Esophagus squamous epithelium (tissue), 5 donors: Measurements from ENCODE around the gene UMODL1. TPM values are rescaled to one million over a fixed set of nuclear protein-coding genes. Genes with fewer than 3 reads are reported as not detected.

Source experiments
- DNase-seq: peaks from one replicate; lab custom pipeline; 2025; lab: John Stamatoyannopoulos, UW
- H3K27ac ChIP-seq, 4 donors: fragments of 200-600 bp; sonication (generic); one replicate each; pipeline ENCODE4 v1.5.1; 2016 to 2019; ENCODE audit warnings: mild to moderate bottlenecking in 1 of 4
- H3K27me3 ChIP-seq, 4 donors: fragments of 200-600 bp; sonication (generic); 1 replicate in 3 of 4; 2 replicates in 1 of 4; pipeline versions ENCODE4 v1.5.1 to v1.6.0; 2017 to 2021; ENCODE audit warnings: antibody characterized with exemption in 1 of 4
- H3K36me3 ChIP-seq, 3 donors: fragments of 200-600 bp; sonication (generic); one replicate each; pipeline ENCODE4 v1.5.1; 2016 to 2019
- H3K4me1 ChIP-seq, 3 donors: fragments of 200-600 bp; sonication (generic); one replicate each; pipeline ENCODE4 v1.5.1; 2017 to 2019
- H3K4me3 ChIP-seq, 4 donors: fragments of 200-600 bp; sonication (generic); 1 replicate in 3 of 4; 2 replicates in 1 of 4; pipeline ENCODE4 v1.5.1; 2016 to 2019; ENCODE audit warnings: mild to moderate bottlenecking in 2 of 4, moderate library complexity in 1 of 4
- H3K9me3 ChIP-seq, 3 donors: fragments of 200-600 bp; sonication (generic); one replicate each; pipeline ENCODE4 v1.5.1; 2016 to 2019
- POLR2A ChIP-seq, 4 donors: fragments of 450-650 bp; IDR thresholded peaks; one replicate each; pipeline ENCODE4 v1.6.1; 2017; ENCODE audit warnings: antibody characterized with exemption in 4 of 4, mild to moderate bottlenecking in 4 of 4, moderate library complexity in 3 of 4
- WGBS, 2 donors: methylation state at CpG; one replicate each; pipeline ENCODE4 v1.1.5; 2018; 5-methylcytosine and 5-hydroxymethylcytosine counted together
- intact Hi-C: fragments of 100-400 bp; cut with DNase I; formaldehyde crosslinking; loops from one replicate; pipeline ENCODE4 v1.15.0; 2022
- total RNA-seq, 4 donors: library from RNA; depleted of rRNA; stranded (reverse); fragments of >200 nt; gene quantifications; one replicate each; pipeline ENCODE4 v1.1.0, GENCODE V29; 2016
- TF ChIP-seq, protein P1 (sequence below), 6 experiments: fragments of 450-650 bp in 4 of 6; fragments of 200-600 bp in 2 of 6; sonication (generic) in 2 of 6; IDR thresholded peaks; one replicate each; pipeline ENCODE4 v1.5.1; 2016 to 2019; ENCODE audit warnings: antibody characterized with exemption in 6 of 6, mild to moderate bottlenecking in 4 of 6, moderate library complexity in 4 of 6
- donor health status: DM: yes; HTN: yes; CAD: no.

The UMODL1 gene
- total RNA-seq, 4 donors from 2014 or later: not detected

DNA sequence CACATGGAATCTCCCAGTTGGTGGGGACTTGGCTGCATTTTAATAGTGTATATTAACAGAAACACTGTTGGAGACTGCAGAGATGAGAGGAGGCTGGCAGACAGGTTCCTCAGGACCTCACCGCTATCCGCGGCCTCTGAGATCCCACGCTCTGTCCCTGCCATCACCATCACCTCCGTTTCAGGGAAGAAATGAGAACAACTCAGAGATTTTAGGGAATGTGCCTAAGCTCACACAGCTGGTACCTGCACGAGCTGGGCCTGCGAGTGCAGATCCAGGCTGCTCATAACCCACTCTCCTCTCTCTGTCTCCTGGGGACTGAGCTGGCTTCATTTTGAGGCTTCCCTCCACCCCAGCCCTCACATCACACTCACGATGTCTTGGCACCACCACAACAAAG, 62.0 kb downstream of the UMODL1 start:
- no peaks in the 10 kb centered on the region for H3K9me3 ChIP-seq
- no peak overlapping the region for H3K27ac ChIP-seq
- TF ChIP-seq, protein P1, sequence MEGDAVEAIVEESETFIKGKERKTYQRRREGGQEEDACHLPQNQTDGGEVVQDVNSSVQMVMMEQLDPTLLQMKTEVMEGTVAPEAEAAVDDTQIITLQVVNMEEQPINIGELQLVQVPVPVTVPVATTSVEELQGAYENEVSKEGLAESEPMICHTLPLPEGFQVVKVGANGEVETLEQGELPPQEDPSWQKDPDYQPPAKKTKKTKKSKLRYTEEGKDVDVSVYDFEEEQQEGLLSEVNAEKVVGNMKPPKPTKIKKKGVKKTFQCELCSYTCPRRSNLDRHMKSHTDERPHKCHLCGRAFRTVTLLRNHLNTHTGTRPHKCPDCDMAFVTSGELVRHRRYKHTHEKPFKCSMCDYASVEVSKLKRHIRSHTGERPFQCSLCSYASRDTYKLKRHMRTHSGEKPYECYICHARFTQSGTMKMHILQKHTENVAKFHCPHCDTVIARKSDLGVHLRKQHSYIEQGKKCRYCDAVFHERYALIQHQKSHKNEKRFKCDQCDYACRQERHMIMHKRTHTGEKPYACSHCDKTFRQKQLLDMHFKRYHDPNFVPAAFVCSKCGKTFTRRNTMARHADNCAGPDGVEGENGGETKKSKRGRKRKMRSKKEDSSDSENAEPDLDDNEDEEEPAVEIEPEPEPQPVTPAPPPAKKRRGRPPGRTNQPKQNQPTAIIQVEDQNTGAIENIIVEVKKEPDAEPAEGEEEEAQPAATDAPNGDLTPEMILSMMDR (IDR thresholded peaks at IDR 0.05): no peak
- TF ChIP-seq POLR2A (IDR thresholded peaks at IDR 0.05): no peak
- WGBS, 2 donors: 92 to 93% methylated on average over 7 to 8 of the region's 8 CpGs
- DNase-seq: no peak
- H3K4me1 ChIP-seq: no peaks in the 10 kb centered on the region
- no peak overlapping the region for H3K4me3 ChIP-seq
- H3K36me3 ChIP-seq: no peaks in the 10 kb centered on the region
- H3K27me3 ChIP-seq: peaks cover 0 to 19% (median 0%) of the 10 kb centered on the region in 4 donors
- intact Hi-C loops: no loop called here

DNA sequence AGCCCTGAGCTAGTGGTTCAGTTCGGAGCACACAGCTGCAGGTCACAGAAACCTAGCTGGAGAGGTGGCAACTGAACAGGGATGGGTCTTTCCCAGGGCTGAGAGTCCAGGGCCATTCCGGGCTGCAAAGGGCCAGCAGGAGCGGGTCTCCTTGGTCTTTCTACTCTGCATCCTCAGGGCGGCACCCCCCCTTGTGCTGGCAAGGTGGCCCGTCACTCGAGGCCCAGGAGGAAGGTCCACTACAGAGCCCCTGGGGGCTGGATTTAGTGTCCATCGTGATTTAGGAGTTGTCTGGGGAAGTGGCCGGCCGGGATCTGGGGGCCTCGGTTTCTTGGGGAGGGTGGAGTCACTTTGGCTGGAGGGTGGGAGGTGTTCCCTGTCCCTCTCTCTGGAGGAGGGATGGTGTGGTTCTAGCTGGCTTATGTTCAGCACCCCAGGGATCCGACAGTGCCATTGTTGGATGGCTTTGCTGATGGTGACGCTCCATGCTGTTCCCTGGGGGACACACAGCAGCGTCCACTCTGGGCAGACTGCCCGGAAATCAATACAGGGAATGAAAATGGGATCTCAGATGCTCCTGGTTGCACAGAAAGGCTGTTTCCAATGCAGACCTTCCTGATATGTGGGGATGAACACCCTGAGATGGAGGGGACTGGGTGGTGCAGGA, 64.4 kb downstream of the UMODL1 start:
- Histone ChIP-seq H3K36me3 (no peaks in the 10 kb centered on the region), H3K9me3 (no peaks in the 10 kb centered on the region), H3K27me3 (peaks cover 0 to 15% (median 0%) of the 10 kb centered on the region in 4 donors), H3K4me3 (no peak overlapping the region), H3K27ac (no peak overlapping the region), H3K4me1 (no peaks in the 10 kb centered on the region)
- no peak for TF ChIP-seq POLR2A (IDR thresholded peaks at IDR 0.05)
- TF ChIP-seq, protein P1 (IDR thresholded peaks at IDR 0.05): no peak
- DNase-seq: no peak
- intact Hi-C loops: no loop called here
- WGBS, 2 donors: 67 to 80% methylated on average over 1 to 2 of the region's 14 CpGs

DNA sequence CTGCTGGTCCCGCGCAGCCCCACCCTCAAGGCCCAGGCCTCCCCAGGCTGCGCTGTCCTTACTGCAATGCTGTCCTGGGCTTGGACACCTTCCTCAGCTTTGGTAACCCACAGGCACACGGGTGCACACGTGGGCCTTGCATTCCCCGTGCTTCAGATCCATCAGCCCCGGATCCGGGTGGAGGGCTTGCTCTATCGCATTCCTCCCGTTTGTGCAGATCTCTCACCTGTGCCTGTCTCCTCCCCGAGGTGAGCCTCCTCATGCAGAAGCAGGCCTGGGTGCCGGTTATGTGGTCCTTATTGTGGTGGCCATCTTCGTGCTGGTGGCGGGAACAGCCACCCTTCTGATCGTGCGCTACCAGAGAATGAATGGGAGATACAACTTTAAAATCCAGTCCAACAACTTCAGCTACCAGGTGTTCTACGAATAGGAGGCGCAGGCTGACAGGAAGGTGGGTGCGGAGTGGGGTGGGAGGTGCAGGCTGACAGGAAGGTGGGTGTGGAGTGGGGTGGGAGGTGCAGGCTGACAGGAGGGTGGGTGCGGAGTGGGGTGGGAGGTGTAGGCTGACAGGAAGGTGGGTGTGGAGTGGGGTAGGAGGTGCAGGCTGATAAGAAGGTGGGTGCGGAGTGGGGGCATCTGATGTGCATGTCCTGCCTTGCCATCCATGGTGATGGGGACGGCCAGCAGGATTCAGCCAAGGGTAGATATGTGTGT, 66.2 kb downstream of the UMODL1 start:
- TF ChIP-seq, protein P1 (IDR thresholded peaks at IDR 0.05): no peak
- no peak for TF ChIP-seq POLR2A (IDR thresholded peaks at IDR 0.05)

DNA sequence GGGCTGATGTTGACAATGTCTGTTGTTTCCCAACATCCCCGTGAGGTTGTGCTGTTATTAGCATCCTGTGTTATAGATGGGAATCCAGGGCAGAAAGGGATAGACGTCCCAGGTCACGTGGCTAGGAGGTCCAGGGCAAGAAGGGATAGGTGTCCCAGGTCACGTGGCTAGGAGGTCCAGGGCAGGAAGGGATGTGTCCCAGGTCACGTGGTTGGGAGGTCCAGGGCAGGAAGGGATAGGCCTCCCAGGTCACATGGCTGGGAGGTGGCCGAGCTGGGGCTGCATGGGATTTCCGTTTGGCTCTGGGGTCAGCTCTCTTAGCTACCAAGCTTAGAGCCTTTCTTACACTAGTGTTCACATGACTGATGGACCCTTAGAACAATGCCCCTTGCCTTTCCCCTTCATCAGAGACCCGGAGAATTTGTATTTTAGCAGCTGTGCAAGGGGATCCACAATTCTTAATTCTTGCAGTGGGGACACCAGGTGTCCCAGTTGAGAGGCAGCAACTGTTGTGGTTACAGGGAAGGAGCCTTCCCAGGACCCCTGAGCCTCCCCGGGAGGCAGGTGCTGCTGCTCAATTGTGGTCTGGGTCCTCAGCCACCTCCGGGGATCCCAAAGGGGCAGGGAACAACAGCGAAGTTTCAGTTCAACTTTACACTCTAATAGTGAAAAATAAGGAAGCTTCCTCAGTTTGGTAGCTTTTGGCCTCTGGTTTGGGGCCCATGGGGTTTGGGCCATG, 69.2 kb downstream of the UMODL1 start:
- 63 to 72% methylated on average over 4 to 9 of the region's 11 CpGs for WGBS, 2 donors
- no peak for TF ChIP-seq POLR2A (IDR thresholded peaks at IDR 0.05)
- TF ChIP-seq, protein P1 (IDR thresholded peaks at IDR 0.05): no peak
- H3K4me3 ChIP-seq: no peak overlapping the region
- no peak for DNase-seq
- H3K9me3 ChIP-seq: no peaks in the 10 kb centered on the region
- H3K27me3 ChIP-seq: peaks cover 0 to 36% (median 0%) of the 10 kb centered on the region in 4 donors
- H3K36me3 ChIP-seq: no peaks in the 10 kb centered on the region
- H3K27ac ChIP-seq: no peak overlapping the region
- intact Hi-C loops: no loop called here
- H3K4me1 ChIP-seq: peaks cover 0 to under 1% (median 0%) of the 10 kb centered on the region in 3 donors

More for the DNA sequence above, 66.2 kb downstream of the UMODL1 start:
- Histone ChIP-seq H3K9me3 (no peaks in the 10 kb centered on the region), H3K36me3 (no peaks in the 10 kb centered on the region), H3K4me1 (no peaks in the 10 kb centered on the region), H3K27ac (no peak overlapping the region), H3K4me3 (no peak overlapping the region), H3K27me3 (peaks cover 0 to 23% (median 0%) of the 10 kb centered on the region in 4 donors)
- intact Hi-C loops: no loop called here
- no peak for DNase-seq
- 75 to 82% methylated on average over 9 to 15 of the region's 22 CpGs for WGBS, 2 donors
